CD8-positive, alpha-beta memory T cell (primary cell): ENCODE results near the gene GPATCH2L. TPM values are rescaled to one million over a fixed set of nuclear protein-coding genes. Genes with fewer than 3 reads are reported as not detected.

Experiments used
- CTCF ChIA-PET: fragments of 350-600 bp; sonication (Branson Sonifier 250); formaldehyde crosslinking; loops from one replicate; lab custom pipeline; 2021; ENCODE audit warnings: antibody characterized with exemption; lab: Charles Lee
- POLR2A ChIA-PET: fragments of 350-600 bp; sonication (Branson Sonifier 250); formaldehyde crosslinking; loops from one replicate; lab custom pipeline; 2021; ENCODE audit warnings: antibody characterized with exemption; lab: Charles Lee
- DNase-seq, 5 donors: peaks; one replicate each; pipeline versions ENCODE4 v3.0.0 to v3.0.0-alpha.2; 2020 to 2022; ENCODE audit warnings: mixed read lengths in 1 of 5
- H3K27ac ChIP-seq: one replicate; pipeline ENCODE4 v1.7.0; 2013; ENCODE audit warnings: low read depth, mild to moderate bottlenecking, low read length, moderate library complexity
- H3K27me3 ChIP-seq: 2 replicates; pipeline ENCODE4 v1.7.0; 2013; ENCODE audit warnings: low read length, mild to moderate bottlenecking; ENCODE audit not compliant: insufficient read depth, poor library complexity, severe bottlenecking
- H3K36me3 ChIP-seq: 2 replicates; pipeline ENCODE4 v1.7.0; 2013; ENCODE audit warnings: mild to moderate bottlenecking, low read length, moderate library complexity; ENCODE audit not compliant: insufficient read depth
- H3K4me1 ChIP-seq: 2 replicates; pipeline ENCODE4 v1.7.0; 2013; ENCODE audit warnings: mild to moderate bottlenecking, low read length, moderate library complexity; ENCODE audit not compliant: insufficient read depth
- H3K4me3 ChIP-seq: 2 replicates; pipeline ENCODE4 v1.7.0; 2013; ENCODE audit warnings: mild to moderate bottlenecking, low read length
- H3K9me3 ChIP-seq: 2 replicates; pipeline ENCODE4 v1.7.0; 2013; ENCODE audit warnings: mild to moderate bottlenecking, low read length
- H3K27ac Mint-ChIP-seq, 8 donors: one replicate each; pipeline ENCODE4 v1.8.0; 2020 to 2021; ENCODE audit warnings: mixed read lengths in 8 of 8, mild to moderate bottlenecking in 6 of 8, inconsistent platforms in 3 of 8, moderate library complexity in 3 of 8
- H3K27me3 Mint-ChIP-seq, 2 donors: one replicate each; pipeline ENCODE4 v1.8.0; 2020 to 2021; ENCODE audit warnings: mixed read lengths in 2 of 2, mild to moderate bottlenecking in 1 of 2, moderate library complexity in 1 of 2
- H3K36me3 Mint-ChIP-seq, 3 donors: one replicate each; pipeline ENCODE4 v1.8.0; 2020 to 2021; ENCODE audit warnings: mixed read lengths in 3 of 3, inconsistent platforms in 1 of 3, mild to moderate bottlenecking in 1 of 3
- H3K4me1 Mint-ChIP-seq, 3 donors: one replicate each; pipeline ENCODE4 v1.8.0; 2020 to 2021; ENCODE audit warnings: mixed read lengths in 3 of 3, inconsistent platforms in 1 of 3, mild to moderate bottlenecking in 1 of 3
- H3K4me3 Mint-ChIP-seq, 7 donors: one replicate each; pipeline ENCODE4 v1.8.0; 2020 to 2021; ENCODE audit warnings: mixed read lengths in 7 of 7, mild to moderate bottlenecking in 6 of 7, moderate library complexity in 4 of 7, inconsistent platforms in 2 of 7
- H3K9me3 Mint-ChIP-seq, 5 donors: one replicate each; pipeline ENCODE4 v1.8.0; 2020 to 2022; ENCODE audit warnings: mixed read lengths in 5 of 5, mild to moderate bottlenecking in 3 of 5, moderate library complexity in 2 of 5, inconsistent platforms in 1 of 5
- polyA plus RNA-seq: library from polyadenylated mRNA; unstranded; fragments of 300-500 nt; fragmentation: Illumina TruSeq; gene quantifications from one replicate; pipeline ENCODE4 v1.2.3, GENCODE V29; 2021
- total RNA-seq, 2 experiments: library from RNA; stranded (reverse); gene quantifications; one replicate each; pipeline ENCODE4 v1.2.3, GENCODE V29; 2021

GPATCH2L gene
- total RNA-seq (10 to 100 TPM; 36.0 to 41.9 TPM), polyA plus RNA-seq (8.3 TPM)

GRCh38 chr14:76151398-76152332, at the start of gene GPATCH2L:
GPATCH2L (plus strand) TSS chr14:76151922; CDS start chr14:76154364, 2,442 bp downstream.
- peaks cover 0 to 6% (median 0%) of the 10 kb centered on the region in 5 donors for H3K9me3 Mint-ChIP-seq
- CTCF ChIA-PET, result interaction anchor here (1.2 kb wide), 1 partner anchor 11 kb away, joined by 3 read pairs; no protein-coding TSS in a partner anchor
- peaks cover 5 to 33% (median 16%) of the 10 kb centered on the region in 3 donors for H3K36me3 Mint-ChIP-seq
- H3K4me3 ChIP-seq, result peak within 1 kb of the TSS; percentile 82
- peaks cover 43% of the 10 kb centered on the region for H3K4me1 ChIP-seq
- DNase-seq, result peak; percentile 93 to 97 (median 95)
- POLR2A ChIA-PET, result no interaction called here
- H3K36me3 ChIP-seq, result peaks cover 8% of the 10 kb centered on the region
- H3K27ac Mint-ChIP-seq, result peak within 1 kb of the TSS; percentile 93 to 99 (median 98)
- no peaks in the 10 kb centered on the region for H3K27me3 ChIP-seq
- H3K27ac ChIP-seq, result peak within 1 kb of the TSS; percentile 95
- no peaks in the 10 kb centered on the region for H3K9me3 ChIP-seq
- peak within 1 kb of the TSS; percentile 89 to 98 (median 94) for H3K4me3 Mint-ChIP-seq
- H3K4me1 Mint-ChIP-seq, result peaks cover 51 to 56% (median 55%) of the 10 kb centered on the region in 3 donors
- H3K27me3 Mint-ChIP-seq, result no peaks in the 10 kb centered on the region

DNA sequence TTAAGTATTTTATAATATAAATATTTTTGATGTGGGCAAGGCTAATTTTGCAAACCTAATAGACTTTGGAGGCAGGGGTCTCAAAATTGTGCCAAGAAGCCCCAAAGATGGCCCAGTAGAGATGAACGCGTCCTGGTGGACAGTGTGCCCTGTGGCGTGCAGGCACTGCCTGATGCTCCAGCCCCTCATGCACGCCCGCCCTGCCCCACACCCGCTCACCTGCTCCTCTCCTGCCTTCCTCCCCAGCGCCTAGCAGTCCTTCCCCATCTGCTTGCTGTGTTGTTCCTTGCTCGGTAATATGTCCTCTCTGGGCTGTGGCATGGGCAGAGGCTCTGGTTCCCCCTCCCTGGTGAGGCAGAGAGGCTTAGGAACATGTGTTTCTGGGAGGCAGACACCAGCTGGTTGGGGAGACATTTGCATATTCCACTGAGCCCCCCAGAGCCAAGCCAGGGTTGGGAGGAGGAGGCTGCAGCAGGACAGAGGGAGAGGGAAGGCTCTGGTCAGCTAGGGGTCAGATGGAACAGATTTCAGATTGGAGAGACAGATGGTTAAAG, 46.8 kb upstream of the GPATCH2L start:
- ChIA-PET CTCF (no interaction called here), POLR2A (no interaction called here)
- Histone ChIP-seq H3K9me3 (no peaks in the 10 kb centered on the region), H3K36me3 (no peaks in the 10 kb centered on the region), H3K4me3 (no peak overlapping the region), H3K27me3 (no peaks in the 10 kb centered on the region), H3K4me1 (no peaks in the 10 kb centered on the region), H3K27ac (no peak overlapping the region)
- Mint-ChIP-seq H3K9me3 (peaks cover 0 to 4% (median 0%) of the 10 kb centered on the region in 5 donors), H3K36me3 (no peaks in the 10 kb centered on the region), H3K27ac (no peak overlapping the region), H3K27me3 (peaks cover 11 to 30% of the 10 kb centered on the region in 2 donors), H3K4me3 (no peak overlapping the region), H3K4me1 (no peaks in the 10 kb centered on the region)
- DNase-seq, result no peak

DNA sequence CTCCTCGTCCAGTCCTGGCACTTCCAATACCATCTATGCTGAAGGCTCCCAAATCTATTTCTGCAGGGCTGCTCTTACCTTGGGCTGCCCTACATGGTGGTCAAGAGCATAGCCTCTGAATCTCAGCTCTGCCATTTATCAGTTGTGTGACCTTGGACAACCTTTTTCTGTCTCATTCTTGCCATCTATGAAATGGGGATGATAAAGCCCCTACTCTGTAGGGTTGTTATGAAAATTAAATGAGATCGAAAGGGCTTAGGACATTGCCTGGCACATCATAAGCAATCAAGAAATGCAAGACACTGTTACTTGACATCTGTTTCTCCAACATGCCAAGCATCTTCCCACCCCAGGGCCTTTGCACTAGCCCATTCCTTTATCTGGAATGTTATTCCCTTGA, 45.5 kb upstream of the GPATCH2L start:
- Mint-ChIP-seq H3K27me3 (peaks cover 14 to 28% of the 10 kb centered on the region in 2 donors), H3K36me3 (no peaks in the 10 kb centered on the region), H3K27ac (no peak overlapping the region), H3K4me3 (no peak overlapping the region), H3K4me1 (no peaks in the 10 kb centered on the region), H3K9me3 (peaks cover 0 to 4% (median 0%) of the 10 kb centered on the region in 5 donors)
- no peak overlapping the region for H3K27ac ChIP-seq
- no peak overlapping the region for H3K4me3 ChIP-seq
- ChIA-PET POLR2A (no interaction called here), CTCF (no interaction called here)
- H3K27me3 ChIP-seq, result no peaks in the 10 kb centered on the region
- H3K36me3 ChIP-seq, result no peaks in the 10 kb centered on the region
- no peak for DNase-seq
- no peaks in the 10 kb centered on the region for H3K9me3 ChIP-seq
- no peaks in the 10 kb centered on the region for H3K4me1 ChIP-seq

DNA sequence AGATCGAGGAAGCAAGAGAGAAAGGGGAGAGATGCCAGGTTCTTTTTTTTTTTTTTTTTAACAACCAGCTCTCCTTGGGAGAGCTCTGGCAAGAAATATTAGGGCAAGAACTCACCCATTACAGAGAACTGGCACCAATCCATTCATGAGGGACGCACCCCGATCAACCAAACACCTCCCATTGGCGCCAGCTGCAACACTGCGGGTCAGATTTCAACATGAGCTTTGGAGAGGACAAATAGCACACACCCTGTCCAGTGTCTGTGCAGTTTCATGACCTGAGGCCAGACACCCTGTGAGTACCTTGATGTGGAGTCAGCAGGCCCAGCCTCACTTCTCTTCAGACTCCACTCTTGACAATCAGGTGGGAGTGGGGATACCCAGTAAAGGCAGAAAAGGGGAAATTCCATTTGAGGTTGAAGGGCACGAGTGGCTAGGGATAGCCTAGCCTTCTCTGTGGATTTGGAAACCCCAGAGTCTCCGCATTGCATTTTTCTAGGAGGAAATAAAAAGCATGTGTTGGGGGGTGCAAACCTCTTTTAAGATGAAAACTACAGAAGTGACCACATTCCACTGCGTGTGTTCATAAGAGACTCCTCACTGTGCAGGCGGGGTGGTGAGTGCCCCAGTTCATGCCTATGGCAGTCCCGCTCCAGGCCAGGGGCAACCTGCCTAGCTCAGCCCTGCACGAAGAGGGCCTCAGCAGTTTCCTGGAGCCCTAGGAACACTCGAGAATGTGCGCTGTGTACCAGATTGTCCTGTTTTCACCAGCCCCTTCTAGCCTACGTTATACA, 42.4 kb upstream of the GPATCH2L start:
- no peak overlapping the region for H3K27ac Mint-ChIP-seq
- Histone ChIP-seq H3K4me3 (no peak overlapping the region), H3K4me1 (no peaks in the 10 kb centered on the region), H3K9me3 (no peaks in the 10 kb centered on the region), H3K27ac (no peak overlapping the region), H3K27me3 (no peaks in the 10 kb centered on the region), H3K36me3 (no peaks in the 10 kb centered on the region)
- DNase-seq, result no peak
- no peak overlapping the region for H3K4me3 Mint-ChIP-seq
- no peaks in the 10 kb centered on the region for H3K4me1 Mint-ChIP-seq
- H3K9me3 Mint-ChIP-seq, result peaks cover 0 to 4% (median 0%) of the 10 kb centered on the region in 5 donors
- ChIA-PET CTCF (interaction anchor here (1.4 kb wide), 1 partner anchor 11 kb away, joined by 4 read pairs; no protein-coding TSS in a partner anchor), POLR2A (no interaction called here)
- H3K27me3 Mint-ChIP-seq, result peaks cover 5 to 30% of the 10 kb centered on the region in 2 donors
- H3K36me3 Mint-ChIP-seq, result no peaks in the 10 kb centered on the region

DNA sequence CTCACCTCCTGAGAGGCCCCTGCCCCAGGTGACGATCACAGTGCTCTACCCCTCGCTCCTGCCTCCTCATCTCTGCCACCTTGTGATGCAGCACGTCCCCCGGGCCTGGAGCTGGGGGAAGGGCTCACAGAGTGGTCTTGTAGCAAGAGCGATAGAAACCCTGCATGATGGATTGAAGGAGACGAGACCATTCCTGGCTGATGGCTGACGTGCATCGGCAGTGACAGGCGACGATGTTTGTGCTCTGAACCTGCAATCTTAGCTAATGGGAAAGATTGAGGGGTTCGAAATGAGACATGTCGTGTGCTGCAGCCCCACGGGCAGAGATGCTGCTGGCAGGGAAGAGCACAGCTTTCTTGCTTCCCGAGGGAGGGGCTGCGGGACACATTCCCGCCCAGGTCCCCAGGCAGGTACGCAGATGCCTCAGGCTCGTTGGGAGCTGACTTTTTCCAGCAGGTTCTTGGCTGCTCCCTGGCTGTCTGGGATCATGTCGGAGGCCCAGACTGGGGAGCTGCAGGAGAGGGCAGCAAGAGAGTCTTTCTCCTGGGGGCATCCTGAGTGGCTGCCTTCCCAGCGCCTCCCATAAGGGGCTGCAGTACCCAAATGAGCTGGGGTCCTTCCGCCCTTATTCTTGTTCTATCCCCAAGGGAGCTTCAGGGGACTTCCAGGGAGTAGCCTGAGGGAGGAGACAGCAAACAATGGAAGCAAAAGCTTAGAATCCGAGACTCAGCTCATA, 38.7 kb upstream of the GPATCH2L start:
- no peak overlapping the region for H3K27ac Mint-ChIP-seq
- peaks cover 0 to 4% (median 0%) of the 10 kb centered on the region in 5 donors for H3K9me3 Mint-ChIP-seq
- no peaks in the 10 kb centered on the region for H3K36me3 Mint-ChIP-seq
- Histone ChIP-seq H3K4me1 (no peaks in the 10 kb centered on the region), H3K27ac (no peak overlapping the region), H3K27me3 (no peaks in the 10 kb centered on the region), H3K9me3 (no peaks in the 10 kb centered on the region), H3K4me3 (no peak overlapping the region), H3K36me3 (no peaks in the 10 kb centered on the region)
- H3K4me3 Mint-ChIP-seq, result no peak overlapping the region
- no peaks in the 10 kb centered on the region for H3K4me1 Mint-ChIP-seq
- H3K27me3 Mint-ChIP-seq, result peaks cover 4 to 45% of the 10 kb centered on the region in 2 donors
- no peak for DNase-seq
- ChIA-PET CTCF (no interaction called here), POLR2A (no interaction called here)

DNA sequence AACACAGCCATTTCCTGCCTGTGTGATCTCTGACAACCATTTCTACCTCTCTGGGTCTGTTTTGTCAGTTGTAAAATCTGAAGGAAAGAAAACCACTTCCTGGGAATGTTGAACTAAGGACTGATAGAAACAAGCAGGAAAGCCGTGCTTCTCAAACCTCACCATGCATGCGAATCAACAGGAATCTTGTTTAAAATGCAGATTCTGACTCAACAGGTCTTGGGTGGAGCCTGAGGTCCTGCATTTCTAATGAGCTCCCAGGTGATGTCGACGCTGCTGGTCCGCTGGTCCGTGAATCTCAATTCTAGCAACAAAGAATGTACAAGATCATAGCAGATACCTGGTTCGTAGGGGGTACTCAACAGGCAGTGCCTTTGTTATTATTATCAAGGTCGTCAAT, 38.0 kb upstream of the GPATCH2L start:
- Mint-ChIP-seq H3K4me1 (no peaks in the 10 kb centered on the region), H3K27ac (no peak overlapping the region), H3K9me3 (peaks cover 0 to 4% (median 0%) of the 10 kb centered on the region in 5 donors), H3K27me3 (peaks cover 4 to 41% of the 10 kb centered on the region in 2 donors), H3K4me3 (no peak overlapping the region), H3K36me3 (no peaks in the 10 kb centered on the region)
- DNase-seq, result no peak
- H3K27ac ChIP-seq, result no peak overlapping the region
- ChIA-PET CTCF (no interaction called here), POLR2A (no interaction called here)
- no peaks in the 10 kb centered on the region for H3K4me1 ChIP-seq
- no peak overlapping the region for H3K4me3 ChIP-seq
- H3K9me3 ChIP-seq, result no peaks in the 10 kb centered on the region
- H3K27me3 ChIP-seq, result no peaks in the 10 kb centered on the region
- H3K36me3 ChIP-seq, result no peaks in the 10 kb centered on the region

DNA sequence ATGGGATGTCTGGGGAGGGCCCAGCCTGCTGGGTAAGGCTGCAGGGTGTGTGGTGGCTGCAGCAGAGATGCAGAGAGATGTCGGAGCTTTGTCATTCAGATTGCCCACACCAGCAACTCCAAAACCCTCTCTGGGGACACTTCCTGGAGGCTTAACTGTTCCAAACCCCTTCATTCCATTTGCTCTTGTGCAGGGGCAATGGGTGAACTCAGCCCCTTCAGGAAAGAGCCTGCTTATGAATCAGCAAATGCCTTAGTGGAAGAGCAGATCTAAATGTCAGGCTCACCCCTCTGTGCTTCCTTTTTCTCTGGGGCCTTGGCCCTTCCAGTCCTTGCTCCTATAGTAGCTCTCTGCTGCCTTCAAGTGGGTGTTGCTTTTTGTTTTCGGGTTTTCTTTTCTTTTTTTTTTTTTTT, 36.7 kb upstream of the GPATCH2L start:
- no peaks in the 10 kb centered on the region for H3K9me3 ChIP-seq
- no peaks in the 10 kb centered on the region for H3K4me1 Mint-ChIP-seq
- peaks cover 4 to 41% of the 10 kb centered on the region in 2 donors for H3K27me3 Mint-ChIP-seq
- H3K4me1 ChIP-seq, result no peaks in the 10 kb centered on the region
- no peak overlapping the region for H3K4me3 Mint-ChIP-seq
- no peak for DNase-seq
- no peaks in the 10 kb centered on the region for H3K36me3 Mint-ChIP-seq
- peak overlapping the region in 1 of 8 donors; percentile 26 for H3K27ac Mint-ChIP-seq
- no peaks in the 10 kb centered on the region for H3K36me3 ChIP-seq
- POLR2A ChIA-PET, result no interaction called here
- no peak overlapping the region for H3K27ac ChIP-seq
- H3K4me3 ChIP-seq, result no peak overlapping the region
- no peaks in the 10 kb centered on the region for H3K9me3 Mint-ChIP-seq
- no peaks in the 10 kb centered on the region for H3K27me3 ChIP-seq
- CTCF ChIA-PET, result no interaction called here
